ENCODE results near the gene RAPGEF5. TPM values are rescaled to one million over a fixed set of nuclear protein-coding genes. Genes with fewer than 3 reads are reported as not detected.

RAPGEF5 gene
- total RNA-seq, 2 donors from 2014 or later: 7.4 to 29.8 TPM

- TF ChIP-seq POLR2A (IDR thresholded peaks at IDR 0.05): no peak
- TF ChIP-seq, protein P1, sequence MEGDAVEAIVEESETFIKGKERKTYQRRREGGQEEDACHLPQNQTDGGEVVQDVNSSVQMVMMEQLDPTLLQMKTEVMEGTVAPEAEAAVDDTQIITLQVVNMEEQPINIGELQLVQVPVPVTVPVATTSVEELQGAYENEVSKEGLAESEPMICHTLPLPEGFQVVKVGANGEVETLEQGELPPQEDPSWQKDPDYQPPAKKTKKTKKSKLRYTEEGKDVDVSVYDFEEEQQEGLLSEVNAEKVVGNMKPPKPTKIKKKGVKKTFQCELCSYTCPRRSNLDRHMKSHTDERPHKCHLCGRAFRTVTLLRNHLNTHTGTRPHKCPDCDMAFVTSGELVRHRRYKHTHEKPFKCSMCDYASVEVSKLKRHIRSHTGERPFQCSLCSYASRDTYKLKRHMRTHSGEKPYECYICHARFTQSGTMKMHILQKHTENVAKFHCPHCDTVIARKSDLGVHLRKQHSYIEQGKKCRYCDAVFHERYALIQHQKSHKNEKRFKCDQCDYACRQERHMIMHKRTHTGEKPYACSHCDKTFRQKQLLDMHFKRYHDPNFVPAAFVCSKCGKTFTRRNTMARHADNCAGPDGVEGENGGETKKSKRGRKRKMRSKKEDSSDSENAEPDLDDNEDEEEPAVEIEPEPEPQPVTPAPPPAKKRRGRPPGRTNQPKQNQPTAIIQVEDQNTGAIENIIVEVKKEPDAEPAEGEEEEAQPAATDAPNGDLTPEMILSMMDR (IDR thresholded peaks at IDR 0.05): no peak
- no peak for TF ChIP-seq POLR2AphosphoS5 (IDR thresholded peaks at IDR 0.05)
- H3K4me3 ChIP-seq: no peak overlapping the region
- no peaks in the 10 kb centered on the region for H3K4me1 ChIP-seq (replicated peaks)
- WGBS: 94% methylated on average over 1 of the region's 1 CpG
- intact Hi-C loops (cut with DNase I): no loop called here
- no peaks in the 10 kb centered on the region for H3K36me3 ChIP-seq
- no peak for DNase-seq (ENCODE audit: low spot score)
- H3K9me3 ChIP-seq: no peaks in the 10 kb centered on the region
- H3K27ac ChIP-seq: no peak overlapping the region
- no peaks in the 10 kb centered on the region for H3K27me3 ChIP-seq (replicated peaks; ENCODE audit: insufficient read depth)
These were observed 125.8 kb downstream of the RAPGEF5 start for GRCh38 chr7:22231141-22231540.

GRCh38 chr7:22230238-22230637 is 126.7 kb downstream of the RAPGEF5 start:
- H3K36me3 ChIP-seq: no peaks in the 10 kb centered on the region
- no peak overlapping the region for H3K27ac ChIP-seq
- no peaks in the 10 kb centered on the region for H3K27me3 ChIP-seq (replicated peaks; ENCODE audit: insufficient read depth)
- no peak for TF ChIP-seq POLR2AphosphoS5 (IDR thresholded peaks at IDR 0.05)
- no peaks in the 10 kb centered on the region for H3K4me1 ChIP-seq (replicated peaks)
- no peak overlapping the region for H3K4me3 ChIP-seq
- 77% methylated on average over 2 of the region's 2 CpGs for WGBS
- intact Hi-C loops (cut with DNase I): no loop called here
- no peak for DNase-seq (ENCODE audit: low spot score)
- H3K9me3 ChIP-seq: no peaks in the 10 kb centered on the region

- no peaks in the 10 kb centered on the region for H3K9me3 ChIP-seq
- H3K4me1 ChIP-seq (replicated peaks): no peaks in the 10 kb centered on the region
- DNase-seq (ENCODE audit: low spot score): no peak
- intact Hi-C loops (cut with DNase I): no loop called here
- no peaks in the 10 kb centered on the region for H3K27me3 ChIP-seq (replicated peaks; ENCODE audit: insufficient read depth)
- TF ChIP-seq POLR2AphosphoS5 (IDR thresholded peaks at IDR 0.05) (no peak), POLR2A (IDR thresholded peaks at IDR 0.05) (no peak)
- TF ChIP-seq, protein P1 (IDR thresholded peaks at IDR 0.05): no peak
- H3K27ac ChIP-seq: no peak overlapping the region
- WGBS: 86% methylated on average over 2 of the region's 2 CpGs
- H3K36me3 ChIP-seq: no peaks in the 10 kb centered on the region
- H3K4me3 ChIP-seq: no peak overlapping the region
These were observed 127.8 kb downstream of the RAPGEF5 start for GRCh38 chr7:22229148-22229547.

- intact Hi-C loops (cut with DNase I): no loop called here
- 75% methylated on average over 1 of the region's 1 CpG for WGBS
- H3K36me3 ChIP-seq: no peaks in the 10 kb centered on the region
- TF ChIP-seq POLR2A (IDR thresholded peaks at IDR 0.05) (no peak), POLR2AphosphoS5 (IDR thresholded peaks at IDR 0.05) (no peak)
- TF ChIP-seq, protein P1 (IDR thresholded peaks at IDR 0.05): no peak
- H3K9me3 ChIP-seq: no peaks in the 10 kb centered on the region
- DNase-seq (ENCODE audit: low spot score): no peak
- H3K27ac ChIP-seq: no peak overlapping the region
- no peaks in the 10 kb centered on the region for H3K27me3 ChIP-seq (replicated peaks; ENCODE audit: insufficient read depth)
- no peaks in the 10 kb centered on the region for H3K4me1 ChIP-seq (replicated peaks)
- H3K4me3 ChIP-seq: no peak overlapping the region
These were observed 133.1 kb downstream of the RAPGEF5 start for GRCh38 chr7:22223807-22224206.

- no peaks in the 10 kb centered on the region for H3K9me3 ChIP-seq
- no peak for DNase-seq (ENCODE audit: low spot score)
- no peaks in the 10 kb centered on the region for H3K4me1 ChIP-seq (replicated peaks)
- TF ChIP-seq POLR2AphosphoS5 (IDR thresholded peaks at IDR 0.05) (no peak), POLR2A (IDR thresholded peaks at IDR 0.05) (no peak)
- H3K4me3 ChIP-seq: no peak overlapping the region
- intact Hi-C loops (cut with DNase I): no loop called here
- 48% methylated on average over 4 of the region's 4 CpGs for WGBS
- H3K27me3 ChIP-seq (replicated peaks; ENCODE audit: insufficient read depth): no peaks in the 10 kb centered on the region
- H3K36me3 ChIP-seq: no peaks in the 10 kb centered on the region
- H3K27ac ChIP-seq: peak overlapping the region in 1 of 2 donors; percentile 5
These were observed 136.0 kb downstream of the RAPGEF5 start for GRCh38 chr7:22220941-22221340.

GRCh38 chr7:22219739-22220493 is 137.0 kb downstream of the RAPGEF5 start:
- 51% methylated on average over 10 of the region's 10 CpGs for WGBS
- Histone ChIP-seq H3K36me3 (no peaks in the 10 kb centered on the region), H3K4me3 (no peak overlapping the region), H3K27ac (peak overlapping the region in 1 of 2 donors; percentile 3), H3K9me3 (no peaks in the 10 kb centered on the region), H3K27me3 (replicated peaks; ENCODE audit: insufficient read depth) (no peaks in the 10 kb centered on the region), H3K4me1 (replicated peaks) (no peaks in the 10 kb centered on the region)
- TF ChIP-seq, protein P1 (IDR thresholded peaks at IDR 0.05): no peak
- TF ChIP-seq POLR2A (IDR thresholded peaks at IDR 0.05) (no peak), POLR2AphosphoS5 (IDR thresholded peaks at IDR 0.05) (no peak)
- intact Hi-C loops (cut with DNase I): no loop called here
- DNase-seq (ENCODE audit: low spot score): no peak
